ENCODE results near the gene PTPRN2.

DNA sequence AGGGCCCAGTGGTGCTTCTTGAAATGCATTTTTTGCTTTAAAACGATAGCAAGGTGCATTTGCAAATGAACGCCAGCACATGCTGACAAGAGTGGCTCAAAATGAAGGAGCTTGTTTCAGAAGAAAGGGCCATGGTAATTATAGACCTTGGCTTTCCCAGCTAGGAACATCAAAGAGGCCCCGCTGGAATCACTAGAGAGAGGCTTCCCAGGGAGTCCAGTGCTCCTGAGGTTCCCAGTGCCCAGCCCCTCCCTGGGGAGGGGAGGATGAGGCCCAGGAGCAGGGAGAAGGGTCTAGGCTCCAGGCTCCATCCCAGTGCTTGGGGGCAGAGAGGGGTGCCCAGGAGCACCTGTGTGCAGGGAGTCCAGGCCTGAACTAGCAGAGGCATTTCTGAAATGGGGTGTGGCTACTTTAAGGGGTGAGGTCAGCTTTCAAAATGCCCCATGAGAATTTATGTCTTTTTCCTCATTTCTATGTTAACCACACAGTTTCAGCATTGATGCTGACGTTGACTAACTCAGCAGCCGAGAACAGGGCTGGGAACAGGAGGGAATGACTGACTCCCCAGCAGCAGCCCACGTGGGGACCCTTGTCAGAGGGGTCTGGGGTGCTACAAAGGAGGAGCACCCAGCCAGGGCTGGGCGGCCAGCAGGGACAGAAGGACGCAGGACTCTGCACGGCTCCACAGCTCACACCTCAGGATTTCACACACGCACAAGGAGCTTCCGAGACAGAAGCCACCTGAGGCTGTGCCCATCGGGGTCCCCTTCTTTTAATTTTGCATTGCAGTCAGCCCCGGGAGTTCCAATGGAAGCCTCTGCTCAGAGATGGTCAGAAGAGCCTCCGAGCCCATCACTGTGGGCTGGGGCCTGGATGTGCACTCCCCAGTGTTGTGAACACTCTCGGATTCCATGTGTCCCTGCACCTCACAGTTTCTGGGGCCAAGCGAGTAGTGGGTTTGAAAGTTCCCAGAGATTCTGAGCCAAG lies 570.2 kb downstream of the PTPRN2 start:
- TF ChIP-seq CTCF (IDR thresholded peaks at IDR 0.05) = no peak
- no peak for TF ChIP-seq POLR2A (IDR thresholded peaks at IDR 0.05)
